ENCODE results near the gene CHEK1. TPM values are rescaled to one million over a fixed set of nuclear protein-coding genes. Genes with fewer than 3 reads are reported as not detected.

Gene CHEK1
- total and polyA plus RNA-seq, 2 donors (not counting 3 experiments of a cell fraction or from before 2014, with no cell fraction given): 15.0 to 66.1 TPM

DNA sequence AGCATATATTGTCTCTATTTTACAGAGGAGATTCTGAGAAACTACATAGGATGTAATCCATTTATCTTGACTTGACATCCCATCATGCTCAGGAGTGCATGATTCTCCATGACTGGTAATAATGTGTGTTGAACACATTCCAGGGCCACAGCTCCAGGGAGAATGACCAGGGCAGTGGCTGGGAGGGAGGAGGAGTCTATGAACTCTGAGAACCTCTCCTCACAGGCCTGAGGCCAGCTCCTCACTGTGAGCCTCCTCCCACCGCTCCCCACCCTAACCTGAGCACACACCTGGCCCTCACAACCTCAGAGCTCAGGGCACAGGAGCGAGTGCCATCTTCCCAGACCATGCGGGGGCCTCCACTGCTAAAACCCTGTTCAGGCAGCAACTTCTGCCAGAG is 63.7 kb downstream of the CHEK1 start:
- dilution Hi-C loops (cut with MboI; ENCODE audit: extremely low pct_ligation_motif_present, low sequenced_read_pairs) (no loop called here), intact Hi-C loops (cut with micrococcal nuclease) (no loop called here)
- no peaks in the 10 kb centered on the region for H3K27me3 ChIP-seq (ENCODE audit: control insufficient read depth in 2 of 2, insufficient read depth in 2 of 2, low read length in 2 of 2)
- no peak overlapping the region for H2AFZ ChIP-seq (ENCODE audit: low read depth, low read length)
- no peaks in the 10 kb centered on the region for H3K79me2 ChIP-seq (ENCODE audit: control insufficient read depth, insufficient read depth, low read length)
- no peak overlapping the region for H3K27ac ChIP-seq (ENCODE audit: insufficient read depth, low read depth, low read length)
- no peak for FAIRE-seq
- H3K36me3 ChIP-seq (ENCODE audit: control insufficient read depth in 2 of 2, extremely low read depth in 1 of 2, insufficient read depth in 2 of 2, low read length in 2 of 2): no peaks in the 10 kb centered on the region
- H3K4me1 ChIP-seq (ENCODE audit: control insufficient read depth, extremely low read depth, insufficient read depth, low read length): no peaks in the 10 kb centered on the region
- no peaks in the 10 kb centered on the region for H3K9me1 ChIP-seq (replicated peaks; ENCODE audit: control insufficient read depth, extremely low read depth, insufficient read depth, low read length)
- H3K4me2 ChIP-seq (ENCODE audit: insufficient read depth, low read length): no peak overlapping the region
- no peak overlapping the region for H3K4me3 ChIP-seq (replicated peaks in 1 of 3; ENCODE audit: insufficient read depth in 1 of 3, low read depth in 1 of 3, low read length in 3 of 3)
- ChIA-PET CTCF (interaction anchor here (1.5 kb wide), 1 partner anchor 9 kb away, joined by 5 read pairs; no protein-coding TSS in a partner anchor), POLR2A (no interaction called here)
- BruUV-seq (replicated peaks): no TSS peak
- no peak overlapping the region for H3K9ac ChIP-seq (replicated peaks; ENCODE audit: extremely low read depth, insufficient read depth, low read length)
- H3K9me3 ChIP-seq (replicated peaks; ENCODE audit: control insufficient read depth, insufficient read depth, low read length): no peaks in the 10 kb centered on the region
- no peaks in the 10 kb centered on the region for H4K20me1 ChIP-seq (replicated peaks; ENCODE audit: control insufficient read depth, extremely low read depth, insufficient read depth, low read length)
- no peak for DNase-seq (ENCODE audit: low read depth, low spot score)
- no peak for TF ChIP-seq POLR2A (IDR thresholded peaks at IDR 0.05; ENCODE audit: low read depth, low read length)

GRCh38 chr11:125689274-125689859 is 64.4 kb downstream of the CHEK1 start:
- no peaks in the 10 kb centered on the region for H3K9me1 ChIP-seq (replicated peaks; ENCODE audit: control insufficient read depth, extremely low read depth, insufficient read depth, low read length)
- H3K4me1 ChIP-seq (ENCODE audit: control insufficient read depth, extremely low read depth, insufficient read depth, low read length): no peaks in the 10 kb centered on the region
- FAIRE-seq (no peak), DNase-seq (ENCODE audit: low read depth, low spot score) (no peak)
- ChIA-PET POLR2A (no interaction called here), CTCF (interaction anchor here (1.3 to 1.5 kb wide), 2 partner anchors 10 to 13 kb away, joined by 3 to 5 read pairs; no protein-coding TSS in a partner anchor)
- H3K4me2 ChIP-seq (ENCODE audit: insufficient read depth, low read length): no peak overlapping the region
- no peaks in the 10 kb centered on the region for H3K36me3 ChIP-seq (ENCODE audit: control insufficient read depth in 2 of 2, extremely low read depth in 1 of 2, insufficient read depth in 2 of 2, low read length in 2 of 2)
- no peaks in the 10 kb centered on the region for H3K79me2 ChIP-seq (ENCODE audit: control insufficient read depth, insufficient read depth, low read length)
- no peaks in the 10 kb centered on the region for H3K27me3 ChIP-seq (ENCODE audit: control insufficient read depth in 2 of 2, insufficient read depth in 2 of 2, low read length in 2 of 2)
- intact Hi-C loops (cut with micrococcal nuclease): no loop called here
- no peak overlapping the region for H3K27ac ChIP-seq (ENCODE audit: insufficient read depth, low read depth, low read length)
- H2AFZ ChIP-seq (ENCODE audit: low read depth, low read length): no peak overlapping the region
- BruUV-seq (replicated peaks): no TSS peak
- H3K9me3 ChIP-seq (replicated peaks; ENCODE audit: control insufficient read depth, insufficient read depth, low read length): no peaks in the 10 kb centered on the region
- H3K9ac ChIP-seq (replicated peaks; ENCODE audit: extremely low read depth, insufficient read depth, low read length): no peak overlapping the region
- no peak for TF ChIP-seq JUN (IDR thresholded peaks at IDR 0.05; ENCODE audit: borderline replicate concordance, insufficient read depth, insufficient read length, low read depth)
- no peak for TF ChIP-seq GATA2 (IDR thresholded peaks at IDR 0.05; ENCODE audit: insufficient read depth, insufficient read length, low read depth, low read length)
- TF ChIP-seq, protein P1, sequence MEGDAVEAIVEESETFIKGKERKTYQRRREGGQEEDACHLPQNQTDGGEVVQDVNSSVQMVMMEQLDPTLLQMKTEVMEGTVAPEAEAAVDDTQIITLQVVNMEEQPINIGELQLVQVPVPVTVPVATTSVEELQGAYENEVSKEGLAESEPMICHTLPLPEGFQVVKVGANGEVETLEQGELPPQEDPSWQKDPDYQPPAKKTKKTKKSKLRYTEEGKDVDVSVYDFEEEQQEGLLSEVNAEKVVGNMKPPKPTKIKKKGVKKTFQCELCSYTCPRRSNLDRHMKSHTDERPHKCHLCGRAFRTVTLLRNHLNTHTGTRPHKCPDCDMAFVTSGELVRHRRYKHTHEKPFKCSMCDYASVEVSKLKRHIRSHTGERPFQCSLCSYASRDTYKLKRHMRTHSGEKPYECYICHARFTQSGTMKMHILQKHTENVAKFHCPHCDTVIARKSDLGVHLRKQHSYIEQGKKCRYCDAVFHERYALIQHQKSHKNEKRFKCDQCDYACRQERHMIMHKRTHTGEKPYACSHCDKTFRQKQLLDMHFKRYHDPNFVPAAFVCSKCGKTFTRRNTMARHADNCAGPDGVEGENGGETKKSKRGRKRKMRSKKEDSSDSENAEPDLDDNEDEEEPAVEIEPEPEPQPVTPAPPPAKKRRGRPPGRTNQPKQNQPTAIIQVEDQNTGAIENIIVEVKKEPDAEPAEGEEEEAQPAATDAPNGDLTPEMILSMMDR (IDR thresholded peaks at IDR 0.05; ENCODE audit: extremely low read depth in 1 of 2, insufficient read depth in 1 of 2, low read depth in 1 of 2, low read length in 2 of 2): no peak
- no peak for TF ChIP-seq FOS (IDR thresholded peaks at IDR 0.05; ENCODE audit: borderline replicate concordance, insufficient read depth, low read length)
- TF ChIP-seq POLR2AphosphoS5 (IDR thresholded peaks at IDR 0.05; ENCODE audit: insufficient read depth, low read depth, low read length): no peak
- no peak for TF ChIP-seq EZH2 (IDR thresholded peaks at IDR 0.05; ENCODE audit: borderline replicate concordance, low read depth, low read length, severe bottlenecking)
- H4K20me1 ChIP-seq (replicated peaks; ENCODE audit: control insufficient read depth, extremely low read depth, insufficient read depth, low read length): no peaks in the 10 kb centered on the region
- dilution Hi-C loops (cut with MboI; ENCODE audit: extremely low pct_ligation_motif_present, low sequenced_read_pairs): no loop called here
- no peak overlapping the region for H3K4me3 ChIP-seq (replicated peaks in 1 of 3; ENCODE audit: insufficient read depth in 1 of 3, low read depth in 1 of 3, low read length in 3 of 3)
